Osteoblast (primary cell): Measurements from ENCODE around the gene CACNG8. TPM values are rescaled to one million over a fixed set of nuclear protein-coding genes. Genes with fewer than 3 reads are reported as not detected.

Experiments used
- DNase-seq: peaks from one replicate; pipeline ENCODE4 v3.0.0; 2011; ENCODE audit warnings: low spot score, mixed read lengths; ENCODE audit not compliant: insufficient read length; ENCODE audit errors: missing footprints
- H2AFZ ChIP-seq: 2 replicates; pipeline ENCODE4 v1.6.0; 2011; ENCODE audit warnings: mild to moderate bottlenecking, low read length
- H3K27ac ChIP-seq: 2 replicates; pipeline ENCODE4 v1.5.1; 2011; ENCODE audit warnings: mild to moderate bottlenecking, low read depth, low read length, moderate library complexity
- H3K27me3 ChIP-seq: 2 replicates; pipeline ENCODE4 v1.6.0; 2012; ENCODE audit warnings: mild to moderate bottlenecking, control low read depth, inconsistent platforms, low read length, moderate library complexity; ENCODE audit not compliant: insufficient read depth
- H3K36me3 ChIP-seq: 2 replicates; pipeline ENCODE4 v1.5.1; 2011; ENCODE audit warnings: mild to moderate bottlenecking, low read length, control low read depth, moderate library complexity; ENCODE audit not compliant: insufficient read depth
- H3K4me1 ChIP-seq: 2 replicates; pipeline ENCODE4 v1.5.1; 2011; ENCODE audit warnings: mild to moderate bottlenecking, low read length, control low read depth, moderate library complexity; ENCODE audit not compliant: insufficient read depth
- H3K4me2 ChIP-seq: 2 replicates; pipeline ENCODE4 v1.6.0; 2011; ENCODE audit warnings: mild to moderate bottlenecking, low read length; ENCODE audit not compliant: insufficient read depth
- H3K4me3 ChIP-seq: fragments of 200-600 bp; sonication (generic); 3 replicates; pipeline ENCODE4 v1.5.1; 2012; ENCODE audit warnings: mild to moderate bottlenecking, low read length, inconsistent platforms; ENCODE audit not compliant: insufficient read depth
- H3K79me2 ChIP-seq: 2 replicates; pipeline ENCODE4 v1.6.0; 2012; ENCODE audit warnings: mild to moderate bottlenecking, low read length, control low read depth, inconsistent platforms; ENCODE audit not compliant: insufficient read depth
- H3K9me3 ChIP-seq: 2 replicates; pipeline ENCODE4 v1.5.1; 2011; ENCODE audit warnings: low read depth, low read length, control low read depth
- H4K20me1 ChIP-seq: 2 replicates; pipeline ENCODE4 v1.6.0; 2012; ENCODE audit warnings: mild to moderate bottlenecking, low read length, control low read depth; ENCODE audit not compliant: insufficient read depth
- CTCF ChIP-seq: IDR thresholded peaks from 2 replicates; pipeline ENCODE4 v1.5.1; 2011; ENCODE audit warnings: mild to moderate bottlenecking, low read depth, low read length, moderate library complexity; ENCODE audit errors: extremely low read depth
- total RNA-seq: library from RNA; depleted of rRNA; stranded (reverse); fragments of >200 nt; gene quantifications from 2 replicates; pipeline ENCODE4 v1.2.3, GENCODE V29; 2012

CACNG8 gene
- total RNA-seq, 1 donor = not detected

- H3K9me3 ChIP-seq = no peaks in the 10 kb centered on the region
- no peaks in the 10 kb centered on the region for H3K4me1 ChIP-seq
- no peak overlapping the region for H3K27ac ChIP-seq
- DNase-seq = no peak
- H2AFZ ChIP-seq = no peak overlapping the region
- H3K27me3 ChIP-seq = peaks cover 34% of the 10 kb centered on the region
- H4K20me1 ChIP-seq = no peaks in the 10 kb centered on the region
- no peaks in the 10 kb centered on the region for H3K79me2 ChIP-seq
- H3K36me3 ChIP-seq = no peaks in the 10 kb centered on the region
- no peak overlapping the region for H3K4me2 ChIP-seq
- no peak overlapping the region for H3K4me3 ChIP-seq
- TF ChIP-seq CTCF = no peak
Observed at GRCh38 chr19:53988981-53989380, 26.2 kb downstream of the CACNG8 start.

GRCh38 chr19:53989600-53990533, 27.1 kb downstream of the CACNG8 start:
- Histone ChIP-seq H3K27me3 (peaks cover 33% of the 10 kb centered on the region), H2AFZ (no peak overlapping the region), H3K4me2 (no peak overlapping the region), H3K36me3 (no peaks in the 10 kb centered on the region), H3K79me2 (no peaks in the 10 kb centered on the region), H4K20me1 (no peaks in the 10 kb centered on the region), H3K27ac (no peak overlapping the region), H3K9me3 (no peaks in the 10 kb centered on the region), H3K4me1 (peaks cover 4% of the 10 kb centered on the region), H3K4me3 (no peak overlapping the region)
- no peak for TF ChIP-seq CTCF
- peak; percentile 90 for DNase-seq

- peak within 1 kb of the TSS; percentile 55 for H3K4me3 ChIP-seq
- H3K4me1 ChIP-seq = peaks cover 8% of the 10 kb centered on the region
- H2AFZ ChIP-seq = no peak within 1 kb of the TSS
- no peaks in the 10 kb centered on the region for H3K79me2 ChIP-seq
- H3K36me3 ChIP-seq = no peaks in the 10 kb centered on the region
- H3K27ac ChIP-seq = no peak within 1 kb of the TSS
- no peaks in the 10 kb centered on the region for H4K20me1 ChIP-seq
- H3K27me3 ChIP-seq = peaks cover 36% of the 10 kb centered on the region
- H3K4me2 ChIP-seq = peak within 1 kb of the TSS; percentile 67
- DNase-seq = peak; percentile 88
- no peak for TF ChIP-seq CTCF
- H3K9me3 ChIP-seq = no peaks in the 10 kb centered on the region
Observed at GRCh38 chr19:53991224-53992113, 28.7 kb downstream of the CACNG8 start, which contains the start of gene CACNG6. TSS of gene CACNG6 (plus strand) at chr19:53991637. CDS start at chr19:53992878, 1,241 bp downstream.
